HepG2 (cell line): ENCODE results near the gene SPAG4. TPM values are rescaled to one million over a fixed set of nuclear protein-coding genes. Genes with fewer than 3 reads are reported as not detected.

ENCODE experiments used
- STAT6 ChIP-seq: sonication (generic); formaldehyde crosslinking; IDR thresholded peaks from 2 replicates; pipeline ENCODE4 v1.4.0; 2020; ENCODE audit warnings: missing genetic modification reagents, mild to moderate bottlenecking, borderline replicate concordance
- TBP ChIP-seq: sonication (generic); formaldehyde crosslinking; IDR thresholded peaks from 2 replicates; pipeline ENCODE4 v1.5.0; 2020; ENCODE audit warnings: missing genetic modification reagents
- ZFP36 ChIP-seq: fragments of 150-350 bp; IDR thresholded peaks from 2 replicates; pipeline ENCODE4 v1.6.1; 2018; ENCODE audit warnings: borderline replicate concordance, low read length, low read depth; ENCODE audit not compliant: partially characterized antibody
- ZNF124 ChIP-seq: sonication (generic); formaldehyde crosslinking; IDR thresholded peaks from 2 replicates; pipeline ENCODE4 v1.4.0; 2020; ENCODE audit warnings: missing genetic modification reagents
- ZNF607 ChIP-seq: sonication (generic); formaldehyde crosslinking; IDR thresholded peaks from 2 replicates; pipeline ENCODE4 v1.5.1; 2020; ENCODE audit warnings: missing genetic modification reagents, mild to moderate bottlenecking, borderline replicate concordance
- polyA plus RNA-seq, 8 experiments: library from polyadenylated mRNA; depleted of rRNA in 3 of 8; stranded (reverse) in 7 of 8; unstranded in 1 of 8; fragments of >200 nt; fragmentation: Illumina TruSeq in 4 of 8; extraction: Trizol in 4 of 8; gene quantifications; 2 replicates each; pipeline versions ENCODE4 v1.2.1 to v1.2.3, GENCODE V29; 2011 to 2016; ENCODE audit warnings: low read depth in 4 of 8, missing spikeins in 1 of 8, mixed read lengths in 1 of 8; ENCODE audit not compliant: insufficient read depth in 1 of 8
- total RNA-seq, 5 experiments: library from RNA; depleted of rRNA; stranded (reverse); fragments of >200 nt; fragmentation: Illumina TruSeq; extraction: Trizol; gene quantifications; 2 replicates each; pipeline ENCODE4 v1.2.3, GENCODE V29; 2016; ENCODE audit warnings: low read depth in 1 of 5
- TF ChIP-seq, protein P1 (sequence below): sonication (generic); formaldehyde crosslinking; IDR thresholded peaks from 2 replicates; pipeline ENCODE4 v1.8.0; 2022; ENCODE audit warnings: mild to moderate bottlenecking, missing genetic modification reagents, moderate library complexity
- TF ChIP-seq, protein P2 (sequence below), 2 experiments: fragments of 450-650 bp in 1 of 2; sonication (generic) in 1 of 2; formaldehyde crosslinking in 1 of 2; IDR thresholded peaks; 2 replicates each; pipeline versions ENCODE4 v1.6.1 to v1.8.0; 2016 to 2022; ENCODE audit warnings: antibody characterized with exemption in 1 of 2, mild to moderate bottlenecking in 1 of 2, missing genetic modification reagents in 1 of 2
- TF ChIP-seq, protein P3 (sequence below): sonication (generic); IDR thresholded peaks from 2 replicates; pipeline ENCODE4 v1.6.1; 2016; ENCODE audit warnings: low read depth, borderline replicate concordance
- TF ChIP-seq, protein P4 (sequence below): sonication (generic); formaldehyde crosslinking; IDR thresholded peaks from 2 replicates; pipeline ENCODE4 v1.8.1; 2023; ENCODE audit warnings: missing genetic modification reagents, mild to moderate bottlenecking, borderline replicate concordance
- TF ChIP-seq, protein P5 (sequence below): sonication (generic); formaldehyde crosslinking; IDR thresholded peaks from 2 replicates; pipeline ENCODE4 v1.5.1; 2020; ENCODE audit warnings: mild to moderate bottlenecking, missing genetic modification reagents, moderate library complexity

The SPAG4 gene
- total and polyA plus RNA-seq, 2 of the 13 experiments (the other 11 are each of a cell fraction or from before 2014, with no cell fraction given): 5.8 to 137 TPM

DNA sequence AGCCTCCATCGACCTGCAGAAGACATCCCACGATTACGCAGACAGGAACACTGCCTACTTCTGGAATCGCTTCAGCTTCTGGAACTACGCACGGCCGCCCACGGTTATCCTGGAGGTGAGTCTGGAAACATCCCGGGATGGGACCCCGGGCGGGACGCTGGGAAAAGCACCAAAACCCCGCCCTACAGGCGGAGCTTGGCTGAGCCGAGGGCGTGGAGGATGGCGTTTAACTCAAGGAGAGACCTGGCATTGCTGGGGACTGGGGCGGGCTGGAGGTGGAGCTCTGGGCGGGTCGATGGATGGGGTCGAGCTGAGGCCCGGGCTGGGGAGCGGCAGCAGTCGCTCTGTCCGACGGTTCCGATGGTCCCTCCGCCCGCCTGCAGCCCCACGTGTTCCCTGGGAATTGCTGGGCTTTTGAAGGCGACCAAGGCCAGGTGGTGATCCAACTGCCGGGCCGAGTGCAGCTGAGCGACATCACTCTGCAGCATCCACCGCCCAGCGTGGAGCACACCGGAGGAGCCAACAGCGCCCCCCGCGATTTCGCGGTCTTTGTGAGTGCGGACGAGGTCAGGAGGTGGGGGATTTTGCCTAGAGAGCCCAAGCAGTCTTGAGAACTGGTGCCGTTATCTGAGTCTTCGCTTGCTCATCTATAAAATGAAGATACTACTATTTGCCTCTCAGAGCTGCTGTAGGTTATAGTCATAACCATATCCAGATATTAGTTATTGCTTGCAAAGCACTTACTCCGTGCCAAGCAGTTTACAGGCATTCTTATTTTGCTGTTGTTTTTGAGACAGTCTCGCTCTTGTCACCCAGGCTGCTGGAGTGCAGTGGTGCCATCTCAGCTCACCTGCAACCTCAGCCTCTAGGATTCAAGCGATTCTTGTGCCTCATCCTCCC is 3.8 kb downstream of the SPAG4 start (continued):
- TF ChIP-seq, protein P1, sequence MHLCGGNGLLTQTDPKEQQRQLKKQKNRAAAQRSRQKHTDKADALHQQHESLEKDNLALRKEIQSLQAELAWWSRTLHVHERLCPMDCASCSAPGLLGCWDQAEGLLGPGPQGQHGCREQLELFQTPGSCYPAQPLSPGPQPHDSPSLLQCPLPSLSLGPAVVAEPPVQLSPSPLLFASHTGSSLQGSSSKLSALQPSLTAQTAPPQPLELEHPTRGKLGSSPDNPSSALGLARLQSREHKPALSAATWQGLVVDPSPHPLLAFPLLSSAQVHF: peak; percentile 68; the same call in 1 of the 2 replicates
- TF ChIP-seq, protein P2, sequence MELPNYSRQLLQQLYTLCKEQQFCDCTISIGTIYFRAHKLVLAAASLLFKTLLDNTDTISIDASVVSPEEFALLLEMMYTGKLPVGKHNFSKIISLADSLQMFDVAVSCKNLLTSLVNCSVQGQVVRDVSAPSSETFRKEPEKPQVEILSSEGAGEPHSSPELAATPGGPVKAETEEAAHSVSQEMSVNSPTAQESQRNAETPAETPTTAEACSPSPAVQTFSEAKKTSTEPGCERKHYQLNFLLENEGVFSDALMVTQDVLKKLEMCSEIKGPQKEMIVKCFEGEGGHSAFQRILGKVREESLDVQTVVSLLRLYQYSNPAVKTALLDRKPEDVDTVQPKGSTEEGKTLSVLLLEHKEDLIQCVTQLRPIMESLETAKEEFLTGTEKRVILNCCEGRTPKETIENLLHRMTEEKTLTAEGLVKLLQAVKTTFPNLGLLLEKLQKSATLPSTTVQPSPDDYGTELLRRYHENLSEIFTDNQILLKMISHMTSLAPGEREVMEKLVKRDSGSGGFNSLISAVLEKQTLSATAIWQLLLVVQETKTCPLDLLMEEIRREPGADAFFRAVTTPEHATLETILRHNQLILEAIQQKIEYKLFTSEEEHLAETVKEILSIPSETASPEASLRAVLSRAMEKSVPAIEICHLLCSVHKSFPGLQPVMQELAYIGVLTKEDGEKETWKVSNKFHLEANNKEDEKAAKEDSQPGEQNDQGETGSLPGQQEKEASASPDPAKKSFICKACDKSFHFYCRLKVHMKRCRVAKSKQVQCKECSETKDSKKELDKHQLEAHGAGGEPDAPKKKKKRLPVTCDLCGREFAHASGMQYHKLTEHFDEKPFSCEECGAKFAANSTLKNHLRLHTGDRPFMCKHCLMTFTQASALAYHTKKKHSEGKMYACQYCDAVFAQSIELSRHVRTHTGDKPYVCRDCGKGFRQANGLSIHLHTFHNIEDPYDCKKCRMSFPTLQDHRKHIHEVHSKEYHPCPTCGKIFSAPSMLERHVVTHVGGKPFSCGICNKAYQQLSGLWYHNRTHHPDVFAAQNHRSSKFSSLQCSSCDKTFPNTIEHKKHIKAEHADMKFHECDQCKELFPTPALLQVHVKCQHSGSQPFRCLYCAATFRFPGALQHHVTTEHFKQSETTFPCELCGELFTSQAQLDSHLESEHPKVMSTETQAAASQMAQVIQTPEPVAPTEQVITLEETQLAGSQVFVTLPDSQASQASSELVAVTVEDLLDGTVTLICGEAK (IDR thresholded peaks at IDR 0.05): no peak
- TF ChIP-seq, protein P2 (CRISPR knock-in tag; IDR thresholded peaks at IDR 0.05): peak; percentile 93
- TF ChIP-seq TBP (CRISPR knock-in tag) (peak; percentile 85; the same call in 1 of the 2 replicates), STAT6 (CRISPR knock-in tag) (peak; percentile 59; the same call in 1 of the 2 replicates), ZFP36 (no peak), ZNF124 (peak; percentile 97), ZNF607 (CRISPR knock-in tag) (no peak; the same call in 1 of the 2 replicates)
- TF ChIP-seq, protein P3, sequence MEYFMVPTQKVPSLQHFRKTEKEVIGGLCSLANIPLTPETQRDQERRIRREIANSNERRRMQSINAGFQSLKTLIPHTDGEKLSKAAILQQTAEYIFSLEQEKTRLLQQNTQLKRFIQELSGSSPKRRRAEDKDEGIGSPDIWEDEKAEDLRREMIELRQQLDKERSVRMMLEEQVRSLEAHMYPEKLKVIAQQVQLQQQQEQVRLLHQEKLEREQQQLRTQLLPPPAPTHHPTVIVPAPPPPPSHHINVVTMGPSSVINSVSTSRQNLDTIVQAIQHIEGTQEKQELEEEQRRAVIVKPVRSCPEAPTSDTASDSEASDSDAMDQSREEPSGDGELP: 0 out of 2 replicates have a peak, but pooled peaks have one; percentile 83
- TF ChIP-seq, protein P4, sequence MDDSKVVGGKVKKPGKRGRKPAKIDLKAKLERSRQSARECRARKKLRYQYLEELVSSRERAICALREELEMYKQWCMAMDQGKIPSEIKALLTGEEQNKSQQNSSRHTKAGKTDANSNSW (CRISPR knock-in tag): 0 out of 2 replicates have a peak, but pooled peaks have one; percentile 88
- TF ChIP-seq, protein P5, sequence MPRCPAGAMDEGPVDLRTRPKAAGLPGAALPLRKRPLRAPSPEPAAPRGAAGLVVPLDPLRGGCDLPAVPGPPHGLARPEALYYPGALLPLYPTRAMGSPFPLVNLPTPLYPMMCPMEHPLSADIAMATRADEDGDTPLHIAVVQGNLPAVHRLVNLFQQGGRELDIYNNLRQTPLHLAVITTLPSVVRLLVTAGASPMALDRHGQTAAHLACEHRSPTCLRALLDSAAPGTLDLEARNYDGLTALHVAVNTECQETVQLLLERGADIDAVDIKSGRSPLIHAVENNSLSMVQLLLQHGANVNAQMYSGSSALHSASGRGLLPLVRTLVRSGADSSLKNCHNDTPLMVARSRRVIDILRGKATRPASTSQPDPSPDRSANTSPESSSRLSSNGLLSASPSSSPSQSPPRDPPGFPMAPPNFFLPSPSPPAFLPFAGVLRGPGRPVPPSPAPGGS (CRISPR knock-in tag): peak; percentile 95
